Measurements from ENCODE around the gene PTPRD. TPM values are rescaled to one million over a fixed set of nuclear protein-coding genes. Genes with fewer than 3 reads are reported as not detected.

PTPRD gene
- total RNA-seq, 1 experiment from 2014 or later: 0.02 TPM

DNA sequence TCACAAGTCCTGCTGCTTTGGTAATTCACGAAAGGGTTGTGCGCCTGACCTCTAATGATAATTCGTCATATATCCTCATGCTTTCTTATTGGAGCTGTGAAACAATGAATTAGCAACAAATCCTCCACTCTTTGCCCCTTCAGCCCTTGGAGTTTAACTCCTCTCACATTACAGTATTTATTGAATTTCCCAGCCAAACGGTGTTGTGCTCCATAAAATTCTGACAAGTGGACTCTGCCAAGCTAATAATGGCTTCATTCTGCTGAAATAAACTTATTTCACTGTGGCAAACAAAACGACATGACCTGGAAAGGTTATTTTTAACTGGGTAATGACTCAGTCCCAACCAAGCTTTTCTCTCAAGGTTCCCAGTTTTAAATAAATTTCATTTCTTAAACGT lies 1828.9 kb downstream of the PTPRD start (continued):
- TF ChIP-seq EZH2phosphoT487 (IDR thresholded peaks at IDR 0.05; ENCODE audit: borderline replicate concordance) (no peak), MAX (IDR thresholded peaks at IDR 0.05) (no peak), SIN3A (IDR thresholded peaks at IDR 0.05; ENCODE audit: low read depth) (no peak), RAD21 (IDR thresholded peaks at IDR 0.05; ENCODE audit: low read depth) (no peak), CBX3 (IDR thresholded peaks at IDR 0.05; ENCODE audit: low read depth) (no peak), ZNF274 (IDR thresholded peaks at IDR 0.05; ENCODE audit: low read depth, low read length) (no peak)
- TF ChIP-seq, protein P1, sequence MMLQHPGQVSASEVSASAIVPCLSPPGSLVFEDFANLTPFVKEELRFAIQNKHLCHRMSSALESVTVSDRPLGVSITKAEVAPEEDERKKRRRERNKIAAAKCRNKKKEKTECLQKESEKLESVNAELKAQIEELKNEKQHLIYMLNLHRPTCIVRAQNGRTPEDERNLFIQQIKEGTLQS (IDR thresholded peaks at IDR 0.05): no peak
- TF ChIP-seq, protein P2, sequence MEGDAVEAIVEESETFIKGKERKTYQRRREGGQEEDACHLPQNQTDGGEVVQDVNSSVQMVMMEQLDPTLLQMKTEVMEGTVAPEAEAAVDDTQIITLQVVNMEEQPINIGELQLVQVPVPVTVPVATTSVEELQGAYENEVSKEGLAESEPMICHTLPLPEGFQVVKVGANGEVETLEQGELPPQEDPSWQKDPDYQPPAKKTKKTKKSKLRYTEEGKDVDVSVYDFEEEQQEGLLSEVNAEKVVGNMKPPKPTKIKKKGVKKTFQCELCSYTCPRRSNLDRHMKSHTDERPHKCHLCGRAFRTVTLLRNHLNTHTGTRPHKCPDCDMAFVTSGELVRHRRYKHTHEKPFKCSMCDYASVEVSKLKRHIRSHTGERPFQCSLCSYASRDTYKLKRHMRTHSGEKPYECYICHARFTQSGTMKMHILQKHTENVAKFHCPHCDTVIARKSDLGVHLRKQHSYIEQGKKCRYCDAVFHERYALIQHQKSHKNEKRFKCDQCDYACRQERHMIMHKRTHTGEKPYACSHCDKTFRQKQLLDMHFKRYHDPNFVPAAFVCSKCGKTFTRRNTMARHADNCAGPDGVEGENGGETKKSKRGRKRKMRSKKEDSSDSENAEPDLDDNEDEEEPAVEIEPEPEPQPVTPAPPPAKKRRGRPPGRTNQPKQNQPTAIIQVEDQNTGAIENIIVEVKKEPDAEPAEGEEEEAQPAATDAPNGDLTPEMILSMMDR (IDR thresholded peaks at IDR 0.05 in 2 of 3, conservative IDR thresholded peaks at IDR 0.05 in 1 of 3; ENCODE audit: borderline replicate concordance in 1 of 3, insufficient read depth in 1 of 3, low read depth in 2 of 3, low read length in 2 of 3): no peak

- H3K27ac ChIP-seq (ENCODE audit: low read depth, low read length): no peak overlapping the region
- CTCF ChIA-PET: no interaction called here
Observed at GRCh38 chr9:8782237-8782636, 1830.6 kb downstream of the PTPRD start.

More at GRCh38 chr9:8782237-8782636, 1830.6 kb downstream of the PTPRD start:
- no peaks in the 10 kb centered on the region for H3K36me3 ChIP-seq (ENCODE audit: control insufficient read depth in 1 of 2, insufficient read depth in 2 of 2, low read length in 2 of 2)
- no peaks in the 10 kb centered on the region for H3K9me2 ChIP-seq (ENCODE audit: insufficient read depth)
- no peaks in the 10 kb centered on the region for H4K20me1 ChIP-seq (ENCODE audit: insufficient read depth)
- ChIA-PET POLR2A (no interaction called here), RAD21 (ENCODE audit: low non-redundant PET in 1 of 2, low total read pairs in 2 of 2, uncharacterized antibody in 2 of 2, unreplicated experiment in 2 of 2) (no interaction called here)
- intact Hi-C loops (cut with micrococcal nuclease): no loop called here
- no peaks in the 10 kb centered on the region for H3K79me2 ChIP-seq (ENCODE audit: insufficient read depth, low read length)
- H3K4me3 ChIP-seq (replicated peaks in 1 of 2; ENCODE audit: low read depth in 1 of 2, low read length in 2 of 2): no peak overlapping the region
- TF ChIP-seq ZBTB33 (IDR thresholded peaks at IDR 0.05; ENCODE audit: extremely low read depth, insufficient replicate concordance, low read length) (no peak), ZFX (IDR thresholded peaks at IDR 0.05) (no peak), JUND (IDR thresholded peaks at IDR 0.05) (no peak), SRF (IDR thresholded peaks at IDR 0.05; ENCODE audit: low read depth) (no peak), EGR1 (IDR thresholded peaks at IDR 0.05; ENCODE audit: low read depth) (no peak), YY1 (IDR thresholded peaks at IDR 0.05; ENCODE audit: extremely low read depth, insufficient replicate concordance, low read depth, low read length) (no peak), CEBPB (IDR thresholded peaks at IDR 0.05; ENCODE audit: low read depth) (no peak), POLR2AphosphoS5 (IDR thresholded peaks at IDR 0.05; ENCODE audit: low read depth, low read length) (no peak), MAX (IDR thresholded peaks at IDR 0.05) (no peak)
- TF ChIP-seq, protein P2 (IDR thresholded peaks at IDR 0.05 in 2 of 3, conservative IDR thresholded peaks at IDR 0.05 in 1 of 3; ENCODE audit: borderline replicate concordance in 1 of 3, insufficient read depth in 1 of 3, low read depth in 2 of 3, low read length in 2 of 3): no peak
- H3K9me3 ChIP-seq (ENCODE audit: control insufficient read depth in 1 of 2, insufficient read depth in 1 of 2, low read depth in 1 of 2, low read length in 2 of 2): peaks cover 4 to 45% of the 10 kb centered on the region in 2 experiments; a peak in 2 of 4 replicates
- BruUV-seq (replicated peaks): no TSS peak
- DNase-seq (ENCODE audit: low read depth, low spot score): no peak
- no peaks in the 10 kb centered on the region for H3K4me1 ChIP-seq (ENCODE audit: control insufficient read depth in 1 of 2, insufficient read depth in 2 of 2, low read length in 2 of 2)
- H2AFZ ChIP-seq (ENCODE audit: low read depth, low read length, poor library complexity, severe bottlenecking): no peak overlapping the region
- H3K9ac ChIP-seq (ENCODE audit: low read length): no peak overlapping the region
- H3K4me2 ChIP-seq (ENCODE audit: low read length): no peak overlapping the region
- H3K27me3 ChIP-seq (ENCODE audit: insufficient read depth, low read length): no peaks in the 10 kb centered on the region
- ATAC-seq: no peak
